Activated T-cell treated with anti-CD3 and anti-CD28 coated beads, Interleukin-2, amount 50 U/mL, for 4 hours (primary cell): ENCODE results near the gene OXCT2. TPM values are rescaled to one million over a fixed set of nuclear protein-coding genes. Genes with fewer than 3 reads are reported as not detected.
A peak's percentile ranks its signal among the peaks of the same experiment; 100 is the strongest.

ENCODE experiments used
- ATAC-seq, 2 donors: fragments of 200-7000 bp; cut with Tn5 transposase; one replicate each; pipeline ENCODE4 v1.10.0; 2021
- DNase-seq: peaks from one replicate; pipeline ENCODE4 v3.0.0-alpha.2; 2020
- H3K27me3 Mint-ChIP-seq: one replicate; pipeline ENCODE4 v1.8.0; 2021; ENCODE audit warnings: low read depth, mixed read lengths
- H3K36me3 Mint-ChIP-seq: one replicate; pipeline ENCODE4 v1.8.0; 2022; ENCODE audit warnings: mixed read lengths; ENCODE audit not compliant: insufficient read depth
- H3K4me1 Mint-ChIP-seq: one replicate; pipeline ENCODE4 v1.8.0; 2021; ENCODE audit warnings: low read depth, mixed read lengths
- H3K4me3 Mint-ChIP-seq: one replicate; pipeline ENCODE4 v1.8.0; 2021; ENCODE audit warnings: mild to moderate bottlenecking, moderate library complexity, mixed read lengths
- H3K9me3 Mint-ChIP-seq: one replicate; pipeline ENCODE4 v1.8.0; 2021; ENCODE audit warnings: mixed read lengths
- total RNA-seq, 3 donors: library from RNA; stranded (reverse); gene quantifications; one replicate each; pipeline ENCODE4 v1.2.1, GENCODE V29; 2021

The OXCT2 gene
- total RNA-seq, 3 donors from 2014 or later, result 1.7 to 3.9 (median 2.2) TPM

DNA sequence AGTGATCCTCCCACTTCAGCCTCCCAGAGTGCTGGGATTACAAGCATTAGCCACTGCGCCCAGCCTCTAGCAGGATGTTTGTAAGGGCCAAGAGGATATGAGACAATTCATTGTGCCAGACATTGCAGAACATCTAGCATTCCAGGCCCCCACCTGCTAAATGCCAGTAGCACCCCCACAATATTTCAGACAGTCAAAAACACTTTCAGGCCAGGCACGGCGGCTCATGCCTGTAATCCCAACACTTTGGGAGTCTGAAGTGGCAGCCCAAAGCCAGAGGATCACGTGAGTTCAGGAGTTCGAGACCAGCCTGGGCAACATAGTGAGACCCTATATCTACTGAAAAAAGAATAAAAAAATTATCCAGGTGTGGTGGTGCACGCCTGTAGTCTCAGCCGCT lies 19.6 kb downstream of the OXCT2 start:
- ATAC-seq, result no peak
- H3K36me3 Mint-ChIP-seq, result peaks cover 52% of the 10 kb centered on the region

DNA sequence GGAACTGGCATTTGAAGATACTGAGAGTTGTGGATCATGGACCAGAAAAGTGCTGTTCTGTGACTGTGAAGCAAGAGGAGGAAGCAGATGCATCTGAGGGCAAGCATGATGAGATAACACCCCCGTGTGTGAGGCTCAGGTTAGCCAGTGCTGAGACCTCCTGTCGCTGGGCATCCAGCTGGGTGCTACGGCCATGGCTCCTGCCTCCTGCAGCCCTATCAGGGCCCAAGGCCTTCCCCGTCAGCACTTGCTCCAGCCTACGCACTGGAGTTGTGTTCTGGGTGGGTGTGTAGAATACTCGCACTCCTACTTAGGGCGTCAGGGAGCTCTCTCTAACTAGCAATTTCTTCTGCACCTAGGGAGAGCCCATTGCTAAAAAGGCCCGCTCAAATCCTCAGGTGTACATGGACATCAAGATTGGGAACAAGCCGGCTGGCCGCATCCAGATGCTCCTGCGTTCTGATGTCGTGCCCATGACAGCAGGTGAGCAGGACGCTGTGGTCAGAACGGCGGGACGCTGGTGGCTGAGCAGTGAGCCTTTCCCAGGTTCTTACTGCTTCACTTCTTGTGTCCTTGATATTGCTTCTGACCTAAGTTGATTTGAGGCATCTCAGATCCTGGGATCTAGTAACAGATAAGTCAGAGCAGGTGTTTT lies 26.0 kb downstream of the OXCT2 start:
- no peaks in the 10 kb centered on the region for H3K27me3 Mint-ChIP-seq
- H3K4me1 Mint-ChIP-seq, result peaks cover 10% of the 10 kb centered on the region
- no peak overlapping the region for H3K4me3 Mint-ChIP-seq
- H3K36me3 Mint-ChIP-seq, result peaks cover 66% of the 10 kb centered on the region
- DNase-seq (no peak), ATAC-seq (no peak)
- no peaks in the 10 kb centered on the region for H3K9me3 Mint-ChIP-seq

More for the DNA sequence above, 19.6 kb downstream of the OXCT2 start:
- H3K9me3 Mint-ChIP-seq, result no peaks in the 10 kb centered on the region
- no peaks in the 10 kb centered on the region for H3K27me3 Mint-ChIP-seq
- no peak overlapping the region for H3K4me3 Mint-ChIP-seq
- peaks cover 3% of the 10 kb centered on the region for H3K4me1 Mint-ChIP-seq
- DNase-seq, result no peak

DNA sequence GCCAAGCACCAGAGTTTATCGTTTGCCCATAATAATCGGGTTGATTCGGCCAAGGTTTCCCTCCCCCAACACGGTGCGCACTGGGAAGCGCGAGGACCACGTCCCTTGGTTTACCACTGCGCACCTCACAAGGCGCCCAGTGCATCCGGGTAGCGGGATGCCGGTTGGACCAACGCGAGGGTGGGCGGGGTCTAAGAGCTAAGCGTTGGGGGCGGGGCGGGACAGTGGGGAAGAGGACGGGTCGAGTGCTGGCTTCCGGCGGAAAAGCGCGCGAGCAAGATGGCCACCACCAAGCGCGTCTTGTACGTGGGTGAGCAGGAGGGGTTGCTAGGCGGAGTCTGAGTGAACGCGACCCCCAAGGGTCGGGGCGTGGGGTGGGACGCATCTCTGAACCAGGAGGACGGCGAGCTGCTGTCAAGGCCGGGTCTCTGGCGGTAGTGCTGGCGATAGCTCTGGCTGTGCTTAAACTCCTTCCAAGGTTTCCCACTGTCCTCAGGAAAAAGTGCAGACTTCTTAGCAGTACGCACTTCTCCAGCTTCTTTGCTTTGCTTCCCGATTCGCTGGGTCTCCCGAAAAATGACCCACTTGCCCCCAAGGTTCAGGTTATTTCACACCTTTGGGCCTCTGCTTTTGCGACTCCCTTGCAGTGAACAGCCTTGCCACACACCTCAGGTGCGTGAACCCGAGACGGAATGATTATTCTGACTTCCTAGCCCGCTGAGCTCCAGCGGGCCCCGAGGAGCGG lies 32.4 kb downstream of the OXCT2 start, which contains the start of gene PPIE:
PPIE (plus strand) TSS at position 261 of the 745 bp plus-strand sequence; CDS start at position 280, 19 bp downstream.
- peaks cover 14% of the 10 kb centered on the region for H3K27me3 Mint-ChIP-seq
- H3K9me3 Mint-ChIP-seq, result no peaks in the 10 kb centered on the region
- peaks cover 30% of the 10 kb centered on the region for H3K4me1 Mint-ChIP-seq
- DNase-seq (peak; percentile 96), ATAC-seq (peak; percentile 99 to 100)
- peak within 1 kb of the TSS; percentile 96 for H3K4me3 Mint-ChIP-seq
- peaks cover 22% of the 10 kb centered on the region for H3K36me3 Mint-ChIP-seq

DNA sequence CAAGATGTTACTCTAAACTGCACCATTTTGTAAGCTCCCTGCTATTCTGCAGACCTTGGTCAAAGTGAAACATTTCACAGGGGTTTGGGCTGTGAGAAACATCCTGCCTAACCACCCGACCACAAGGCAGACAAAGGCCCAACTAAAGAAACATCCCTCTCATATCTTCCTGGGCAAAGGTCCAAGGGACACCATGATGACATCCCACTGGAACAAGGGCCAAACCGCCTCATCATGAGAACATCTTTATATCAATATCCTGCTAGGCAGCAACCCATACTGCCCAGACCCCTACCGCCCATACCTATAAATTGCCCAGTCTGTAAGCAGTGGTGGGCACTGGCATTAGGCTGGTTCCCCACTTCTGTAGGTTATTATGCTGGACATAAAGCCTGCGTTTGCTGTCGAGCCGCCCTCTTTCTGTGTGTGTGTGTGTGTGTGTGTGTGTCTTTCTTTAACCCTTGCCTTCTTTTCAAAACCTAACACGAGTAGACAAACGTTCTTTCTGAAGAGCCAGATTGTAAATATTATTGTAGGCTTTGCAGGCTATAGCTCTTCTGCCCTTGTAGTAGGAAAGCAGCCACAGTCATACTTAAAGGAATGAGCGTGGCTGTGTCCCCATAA lies 33.5 kb downstream of the OXCT2 start:
- H3K4me3 Mint-ChIP-seq, result no peak overlapping the region
- peaks cover 17% of the 10 kb centered on the region for H3K36me3 Mint-ChIP-seq
- no peak for DNase-seq

DNA sequence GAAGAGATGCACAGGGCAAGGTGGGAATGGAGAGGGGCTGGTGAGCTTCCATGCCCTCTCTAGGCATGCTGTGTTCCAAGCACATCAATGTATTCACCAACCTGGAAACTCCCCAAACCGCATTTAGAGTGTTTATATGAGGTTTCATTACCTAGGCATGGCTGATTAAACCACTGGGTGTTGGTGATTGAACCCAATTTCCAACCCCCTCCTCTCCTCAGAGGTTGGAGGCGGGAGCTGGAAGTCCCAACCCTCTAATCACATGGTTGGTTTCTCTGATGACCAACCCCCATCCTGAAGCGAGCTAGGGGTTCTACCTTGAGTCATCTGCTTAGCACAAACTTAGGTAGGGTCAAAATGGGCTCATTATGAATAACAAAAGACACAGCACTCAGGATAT lies 35.4 kb downstream of the OXCT2 start:
- Mint-ChIP-seq H3K27me3 (peaks cover 21% of the 10 kb centered on the region), H3K4me1 (peaks cover 26% of the 10 kb centered on the region), H3K36me3 (peaks cover 4% of the 10 kb centered on the region), H3K9me3 (no peaks in the 10 kb centered on the region), H3K4me3 (no peak overlapping the region)
- ATAC-seq (no peak), DNase-seq (no peak)

More for the DNA sequence above, 33.5 kb downstream of the OXCT2 start:
- peaks cover 21% of the 10 kb centered on the region for H3K27me3 Mint-ChIP-seq
- no peak for ATAC-seq
- H3K9me3 Mint-ChIP-seq, result no peaks in the 10 kb centered on the region
- H3K4me1 Mint-ChIP-seq, result peaks cover 30% of the 10 kb centered on the region

DNA sequence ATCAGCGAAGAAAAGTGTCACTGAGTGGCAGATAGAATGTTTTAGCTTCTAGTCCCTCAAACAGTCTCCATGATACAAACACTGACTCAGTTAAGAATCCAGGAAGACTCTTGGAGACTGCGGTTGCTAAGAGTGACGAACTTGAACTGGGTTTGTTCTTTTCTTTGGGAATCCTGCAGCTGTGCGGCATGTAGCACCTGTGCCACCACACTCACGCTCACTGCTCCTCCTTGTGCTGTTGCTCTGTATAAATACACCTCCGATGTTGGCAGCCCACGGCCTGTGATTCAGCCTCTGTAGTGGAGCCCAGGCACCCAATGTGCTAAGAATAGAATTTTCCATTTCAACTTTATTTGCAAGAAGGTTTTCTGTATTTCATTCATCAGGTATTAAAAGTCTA lies 38.0 kb downstream of the OXCT2 start:
- DNase-seq (no peak), ATAC-seq (peak in 1 of 2 donors; percentile 37)
- H3K4me3 Mint-ChIP-seq, result no peak overlapping the region
- peaks cover 11% of the 10 kb centered on the region for H3K4me1 Mint-ChIP-seq
- no peaks in the 10 kb centered on the region for H3K36me3 Mint-ChIP-seq
- H3K9me3 Mint-ChIP-seq, result no peaks in the 10 kb centered on the region
- peaks cover 42% of the 10 kb centered on the region for H3K27me3 Mint-ChIP-seq

DNA sequence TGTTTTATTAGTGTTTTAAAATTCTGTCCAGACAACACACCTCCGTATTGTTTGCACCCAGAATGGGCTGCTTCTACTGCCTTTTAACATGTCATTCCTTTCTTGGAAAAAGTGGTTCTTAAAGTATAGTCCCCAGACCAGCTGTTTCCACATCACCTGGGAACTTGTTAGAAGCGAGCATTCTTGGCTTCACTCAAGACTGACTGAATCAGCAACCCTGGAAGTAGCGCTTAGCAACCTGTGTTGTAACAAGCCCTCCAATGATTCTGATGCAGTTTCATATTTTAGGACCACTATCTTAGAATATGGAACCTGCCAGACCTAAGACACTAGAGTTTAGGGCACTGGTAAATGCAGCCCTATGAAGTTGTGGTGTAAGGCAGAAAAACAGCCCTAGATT lies 38.4 kb downstream of the OXCT2 start:
- no peak overlapping the region for H3K4me3 Mint-ChIP-seq
- no peaks in the 10 kb centered on the region for H3K36me3 Mint-ChIP-seq
- no peak for ATAC-seq
- H3K4me1 Mint-ChIP-seq, result peaks cover 10% of the 10 kb centered on the region
- peaks cover 46% of the 10 kb centered on the region for H3K27me3 Mint-ChIP-seq
- no peaks in the 10 kb centered on the region for H3K9me3 Mint-ChIP-seq
- DNase-seq, result no peak

DNA sequence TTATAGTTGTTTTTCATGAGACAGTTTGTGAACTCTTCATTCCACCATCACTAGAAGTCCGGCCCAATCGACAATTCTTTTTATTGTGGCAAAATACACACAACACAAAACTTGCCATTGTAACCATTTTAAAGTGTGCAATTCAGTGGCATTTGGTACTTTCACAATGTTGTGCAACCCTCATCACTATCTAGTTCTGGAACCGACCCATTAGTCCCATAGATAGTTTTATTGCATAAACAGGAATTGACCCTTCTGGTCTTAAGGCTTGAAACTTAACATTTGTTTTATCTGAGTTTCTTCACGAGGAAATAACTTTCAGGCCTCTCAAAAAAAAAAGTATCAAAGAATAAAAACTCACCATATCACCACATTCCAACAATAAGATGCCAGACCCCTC lies 41.3 kb downstream of the OXCT2 start:
- ATAC-seq (no peak), DNase-seq (no peak)
- Mint-ChIP-seq H3K9me3 (no peaks in the 10 kb centered on the region), H3K4me3 (no peak overlapping the region), H3K27me3 (peaks cover 57% of the 10 kb centered on the region), H3K36me3 (no peaks in the 10 kb centered on the region), H3K4me1 (peaks cover 11% of the 10 kb centered on the region)

DNA sequence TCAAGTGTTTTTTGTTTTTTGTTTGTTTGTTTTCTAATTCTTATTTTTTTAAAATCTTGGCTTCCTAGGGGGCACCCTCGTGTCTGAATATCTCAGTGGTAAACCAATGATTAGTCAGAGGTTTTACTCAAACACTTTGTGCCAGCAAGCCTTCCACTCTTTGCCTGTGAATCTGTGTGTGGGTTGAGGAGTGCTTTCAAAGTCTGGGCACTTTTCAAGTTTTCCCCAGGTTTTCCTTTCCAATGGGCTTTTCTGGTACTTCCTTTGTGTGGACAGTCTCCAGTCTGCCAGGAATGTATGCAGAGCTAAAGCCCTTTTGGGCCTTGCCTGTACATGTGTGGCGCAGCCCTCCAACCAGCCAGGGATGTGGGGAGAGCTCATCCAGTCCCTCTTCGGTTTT lies 42.1 kb downstream of the OXCT2 start:
- no peak for ATAC-seq

DNA sequence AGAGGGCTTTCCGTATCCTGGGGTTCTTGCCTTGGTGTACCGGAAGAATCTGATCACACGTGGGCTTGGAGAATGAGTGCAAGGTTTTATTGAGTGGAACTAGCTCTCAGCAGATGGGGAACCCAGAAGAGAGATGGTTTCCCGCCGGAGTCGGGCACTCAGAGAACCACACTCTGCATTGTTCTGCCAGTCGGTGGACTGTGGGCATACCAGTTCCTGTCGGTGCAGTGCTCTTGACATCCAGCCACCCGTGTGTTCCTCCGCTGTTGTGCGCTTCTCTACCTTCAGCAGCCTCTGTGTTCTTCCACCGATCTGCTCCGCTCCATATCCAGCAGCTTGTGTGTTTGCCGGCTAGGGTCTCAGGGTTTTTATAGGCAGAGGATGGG lies 43.2 kb downstream of the OXCT2 start:
- H3K27me3 Mint-ChIP-seq, result peaks cover 53% of the 10 kb centered on the region
- H3K4me1 Mint-ChIP-seq, result peaks cover 11% of the 10 kb centered on the region
- H3K4me3 Mint-ChIP-seq, result no peak overlapping the region
- DNase-seq (no peak), ATAC-seq (no peak)
- H3K9me3 Mint-ChIP-seq, result no peaks in the 10 kb centered on the region
- no peaks in the 10 kb centered on the region for H3K36me3 Mint-ChIP-seq

More for the DNA sequence above, 42.1 kb downstream of the OXCT2 start:
- no peak overlapping the region for H3K4me3 Mint-ChIP-seq
- no peak for DNase-seq
- H3K4me1 Mint-ChIP-seq, result peaks cover 11% of the 10 kb centered on the region
- no peaks in the 10 kb centered on the region for H3K9me3 Mint-ChIP-seq
- peaks cover 60% of the 10 kb centered on the region for H3K27me3 Mint-ChIP-seq
- H3K36me3 Mint-ChIP-seq, result no peaks in the 10 kb centered on the region

DNA sequence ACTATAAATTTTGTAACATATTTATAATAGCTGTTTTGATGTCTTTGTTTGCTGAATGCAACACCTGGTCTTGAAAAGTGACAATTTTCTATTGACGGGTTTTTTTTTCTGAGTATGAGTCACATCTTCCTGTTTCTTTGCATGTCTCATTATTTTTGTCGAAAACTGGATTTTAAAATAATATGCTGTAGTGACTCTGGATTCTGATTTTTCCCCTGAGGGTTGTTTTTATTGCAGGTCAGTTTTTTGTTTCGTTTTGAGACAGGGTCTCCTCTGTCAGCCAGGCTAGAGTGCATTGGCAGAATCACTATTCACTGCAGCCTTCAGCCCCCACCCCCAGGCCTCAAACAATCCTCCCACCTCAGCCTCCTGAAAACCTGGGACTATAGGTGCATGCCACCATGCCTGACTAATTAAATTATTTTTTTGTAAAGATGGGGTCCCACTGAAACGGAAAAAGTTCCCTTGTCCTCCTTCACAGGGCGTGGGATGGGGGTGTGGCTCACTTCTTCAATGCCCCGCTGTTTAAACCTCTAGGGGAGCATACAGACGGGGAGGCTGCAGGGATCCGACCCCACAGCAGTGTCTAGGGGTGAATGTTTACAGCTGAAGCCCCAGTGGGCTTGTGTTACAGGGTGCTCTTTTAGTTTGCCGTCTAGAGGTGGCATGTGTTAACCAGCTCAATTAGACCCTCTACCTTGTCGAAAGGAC lies 43.8 kb downstream of the OXCT2 start:
- H3K27me3 Mint-ChIP-seq, result peaks cover 53% of the 10 kb centered on the region

DNA sequence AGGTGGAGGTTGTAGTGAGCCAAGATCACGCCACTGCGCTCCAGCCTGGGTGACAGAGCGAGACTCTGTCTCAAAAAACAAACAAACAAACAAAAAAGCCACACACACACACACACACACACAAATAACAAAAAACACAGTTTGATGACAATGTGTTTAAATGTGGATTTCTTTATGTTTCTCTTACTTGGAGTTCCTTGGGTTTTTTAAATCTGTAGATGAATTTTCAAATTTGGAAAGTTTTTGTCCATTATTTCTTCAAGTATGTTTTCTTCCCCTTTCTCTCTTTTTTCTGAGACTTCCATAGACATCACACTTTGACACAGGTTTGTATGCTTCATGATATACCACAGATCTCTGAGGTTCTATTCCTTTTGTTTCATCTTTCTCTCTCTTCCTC lies 44.5 kb downstream of the OXCT2 start:
- Mint-ChIP-seq H3K27me3 (peaks cover 53% of the 10 kb centered on the region), H3K36me3 (no peaks in the 10 kb centered on the region), H3K4me3 (no peak overlapping the region), H3K9me3 (no peaks in the 10 kb centered on the region), H3K4me1 (peaks cover 11% of the 10 kb centered on the region)
- ATAC-seq, result no peak
- DNase-seq, result no peak

More for the DNA sequence above, 43.8 kb downstream of the OXCT2 start:
- ATAC-seq (no peak), DNase-seq (no peak)
- Mint-ChIP-seq H3K4me3 (no peak overlapping the region), H3K36me3 (no peaks in the 10 kb centered on the region), H3K9me3 (no peaks in the 10 kb centered on the region), H3K4me1 (peaks cover 11% of the 10 kb centered on the region)

DNA sequence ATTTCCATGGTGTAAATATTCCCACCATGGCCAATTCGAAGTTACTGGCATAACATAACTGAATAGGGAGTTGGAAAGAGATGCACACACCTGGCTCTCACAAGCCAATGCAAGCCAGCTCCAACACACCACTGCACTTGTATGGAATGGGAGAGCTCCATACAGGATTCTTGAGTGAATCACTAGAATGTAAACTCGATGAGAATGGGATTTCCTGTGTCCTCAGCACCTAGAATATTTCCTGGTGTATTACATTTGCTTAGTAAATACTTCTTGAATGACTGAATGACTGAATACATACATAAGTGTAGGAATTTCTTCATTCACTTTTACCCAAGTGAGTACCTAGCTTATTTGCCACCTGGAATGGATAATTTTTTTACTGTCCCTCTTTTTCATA lies 48.7 kb downstream of the OXCT2 start:
- H3K36me3 Mint-ChIP-seq, result no peaks in the 10 kb centered on the region
- no peak overlapping the region for H3K4me3 Mint-ChIP-seq
- no peak for ATAC-seq
- H3K9me3 Mint-ChIP-seq, result no peaks in the 10 kb centered on the region
- no peak for DNase-seq
- peaks cover 4% of the 10 kb centered on the region for H3K4me1 Mint-ChIP-seq
- H3K27me3 Mint-ChIP-seq, result peaks cover 33% of the 10 kb centered on the region

DNA sequence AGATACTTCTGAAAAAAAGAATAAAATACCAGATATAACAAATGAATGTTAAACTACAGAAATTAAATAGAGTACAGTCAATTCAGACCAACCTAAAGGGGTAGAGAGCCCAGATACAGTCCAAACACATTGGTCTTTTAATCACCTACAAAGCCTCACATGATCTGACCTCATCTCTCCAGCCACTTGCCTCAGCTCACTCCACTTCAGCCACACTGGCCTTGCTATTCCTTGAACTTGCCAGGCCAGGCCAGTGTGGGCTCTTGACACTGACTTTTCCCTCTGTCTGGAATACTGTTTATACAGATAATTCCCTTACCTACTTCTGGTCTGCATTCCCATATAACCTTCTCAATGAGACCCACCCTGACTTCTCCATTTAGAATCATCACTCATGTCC lies 49.5 kb downstream of the OXCT2 start:
- no peaks in the 10 kb centered on the region for H3K36me3 Mint-ChIP-seq
- no peak overlapping the region for H3K4me3 Mint-ChIP-seq
- peaks cover 32% of the 10 kb centered on the region for H3K27me3 Mint-ChIP-seq
- H3K4me1 Mint-ChIP-seq, result no peaks in the 10 kb centered on the region
- H3K9me3 Mint-ChIP-seq, result no peaks in the 10 kb centered on the region
- DNase-seq, result no peak
- ATAC-seq, result no peak
